ENCODE measurements around the gene CTCF. TPM values are rescaled to one million over a fixed set of nuclear protein-coding genes. Genes with fewer than 3 reads are reported as not detected.
A peak's percentile ranks its signal among the peaks of the same experiment; 100 is the strongest.

The CTCF gene
- total RNA-seq, 1 donor = 35.3 TPM

DNA sequence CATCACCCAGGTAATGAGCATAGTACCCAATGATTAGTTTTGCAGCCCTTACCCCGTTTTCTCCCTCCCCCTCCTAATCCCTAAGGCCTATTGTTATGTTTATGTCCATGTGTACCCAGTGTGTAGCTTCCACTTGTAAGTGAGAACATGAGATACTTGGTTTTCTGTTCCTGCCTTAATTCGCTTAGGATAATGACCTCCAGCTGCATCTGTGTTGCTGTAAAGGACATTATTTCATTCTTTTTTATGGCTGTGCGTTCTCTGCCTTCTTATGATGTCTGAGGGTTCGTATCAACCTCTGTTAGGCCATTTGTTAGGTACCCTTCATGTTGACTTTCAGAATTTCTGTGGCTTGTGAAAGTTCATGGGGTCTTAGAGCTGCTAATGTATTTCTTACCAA, 31.0 kb downstream of the CTCF start:
- no peak for DNase-seq (ENCODE audit: low read depth in 2 of 3, low spot score in 2 of 3)

DNA sequence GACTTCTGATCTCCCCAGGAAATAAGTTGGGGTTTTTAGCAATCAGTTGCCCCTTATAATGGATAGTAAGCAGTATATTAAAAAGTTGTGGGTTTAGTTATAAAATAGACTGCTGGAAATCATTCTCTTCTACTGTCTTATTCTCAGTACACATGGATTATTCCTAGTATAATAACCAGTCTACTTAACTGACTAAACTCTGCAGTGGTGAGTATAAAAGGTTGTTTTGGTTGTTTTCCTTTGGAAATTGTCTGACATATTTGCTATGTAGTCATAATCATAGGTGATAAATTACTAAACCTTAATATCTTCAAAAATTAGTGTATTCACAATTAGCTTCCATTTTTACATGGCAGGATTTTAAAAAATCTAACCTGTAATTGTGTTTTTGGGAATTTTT, 31.4 kb downstream of the CTCF start:
- DNase-seq (ENCODE audit: low read depth in 2 of 3, low spot score in 2 of 3) = no peak

DNA sequence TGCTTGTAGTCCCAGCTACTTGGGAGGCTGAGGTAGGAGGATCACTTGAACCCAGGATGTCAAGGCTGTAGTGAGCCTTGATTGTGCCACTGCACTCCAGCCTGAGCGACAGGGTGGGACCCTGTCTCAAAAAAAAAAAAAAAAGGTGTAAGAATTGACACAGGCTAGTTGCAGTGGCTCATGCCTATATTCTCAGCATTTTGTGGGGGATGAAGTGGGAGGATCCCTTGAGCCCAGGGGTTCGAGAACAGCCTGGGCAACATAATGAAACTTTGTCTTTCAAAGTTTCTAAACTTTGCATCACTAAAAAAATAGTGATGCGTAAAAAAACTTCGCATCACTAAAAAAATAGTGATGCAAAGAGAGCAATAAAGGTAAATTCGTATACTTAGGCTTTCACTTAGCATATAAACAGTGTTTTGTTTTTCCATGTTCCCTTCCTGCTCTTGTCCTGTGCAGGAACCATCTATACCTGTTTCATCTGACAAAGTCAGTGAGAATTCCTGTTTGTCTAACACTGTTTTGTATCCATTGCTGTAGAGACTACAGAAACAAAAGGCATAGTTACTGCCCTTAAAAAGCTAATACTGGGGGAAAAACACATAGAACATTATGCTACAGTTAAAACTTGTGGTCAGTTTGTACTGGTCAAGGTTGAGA, 32.1 kb downstream of the CTCF start:
- no peak for DNase-seq (ENCODE audit: low read depth in 2 of 3, low spot score in 2 of 3)

DNA sequence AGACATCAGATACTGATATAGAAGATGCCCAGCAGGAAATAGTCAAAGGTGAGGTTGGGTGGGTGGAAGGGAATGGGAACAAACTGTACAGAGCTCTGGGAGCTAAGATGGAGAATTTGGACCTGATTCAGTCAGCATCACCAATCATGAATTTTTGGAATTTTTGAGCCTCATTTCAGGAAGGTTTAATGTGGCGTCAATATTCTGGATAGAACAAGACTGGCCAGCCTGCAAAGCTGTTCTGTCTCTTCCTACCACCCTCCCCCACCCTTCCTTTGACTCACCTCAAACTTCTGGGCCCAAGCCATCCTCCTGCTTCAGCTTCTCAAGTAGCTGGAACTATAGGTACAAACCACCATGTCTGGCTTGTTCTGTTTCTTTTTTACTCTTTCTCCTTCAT, 32.6 kb downstream of the CTCF start:
- no peak for DNase-seq (ENCODE audit: low read depth in 2 of 3, low spot score in 2 of 3)

- no peak for DNase-seq (ENCODE audit: low read depth in 2 of 3, low spot score in 2 of 3)
These were observed 36.2 kb downstream of the CTCF start for GRCh38 chr16:67598527-67598926.

- DNase-seq (ENCODE audit: low read depth in 2 of 3, low spot score in 2 of 3) = no peak
These were observed 43.3 kb downstream of the CTCF start for GRCh38 chr16:67605641-67606040.

GRCh38 chr16:67606632-67607031, 44.3 kb downstream of the CTCF start:
- no peak for DNase-seq (ENCODE audit: low read depth in 2 of 3, low spot score in 2 of 3)

- no peak for DNase-seq (ENCODE audit: low read depth in 2 of 3, low spot score in 2 of 3)
These were observed 46.0 kb downstream of the CTCF start for GRCh38 chr16:67608364-67608763.

DNA sequence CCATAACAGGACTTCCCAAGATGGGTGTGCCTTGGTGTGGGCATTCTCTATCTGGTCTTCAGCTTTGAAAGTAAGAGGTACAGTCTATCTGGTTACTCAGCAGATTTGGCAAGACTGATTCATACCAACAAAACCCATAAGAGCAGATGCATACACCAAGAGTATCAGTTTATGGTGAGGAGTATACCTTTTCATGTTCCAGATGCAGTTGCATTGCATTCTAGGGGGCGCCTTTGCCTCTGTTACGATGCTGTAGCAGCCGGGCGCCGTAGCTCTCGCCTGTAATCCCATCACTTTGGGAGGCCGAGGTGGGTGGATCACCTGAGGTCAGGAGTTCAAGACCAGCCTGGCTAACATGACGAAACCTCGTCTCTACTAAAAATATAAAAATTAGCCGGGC, 51.5 kb downstream of the CTCF start:
- DNase-seq (ENCODE audit: low read depth in 2 of 3, low spot score in 2 of 3) = peak in 1 of 3 donors; percentile 9

DNA sequence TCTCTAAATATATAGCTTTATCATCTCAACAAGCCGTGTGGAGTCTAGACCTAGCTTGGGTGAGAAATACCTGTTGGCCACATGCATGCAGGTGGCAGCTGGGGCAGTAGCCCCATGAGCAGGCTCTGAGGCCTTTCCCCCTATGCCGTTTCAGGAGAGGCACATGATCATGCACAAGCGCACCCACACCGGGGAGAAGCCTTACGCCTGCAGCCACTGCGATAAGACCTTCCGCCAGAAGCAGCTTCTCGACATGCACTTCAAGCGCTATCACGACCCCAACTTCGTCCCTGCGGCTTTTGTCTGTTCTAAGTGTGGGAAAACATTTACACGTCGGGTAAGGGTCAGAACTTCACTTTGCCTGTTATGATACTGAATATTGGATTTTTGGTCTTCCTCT, 65.9 kb downstream of the CTCF start:
- DNase-seq (ENCODE audit: low read depth in 2 of 3, low spot score in 2 of 3) = no peak

- DNase-seq (ENCODE audit: low read depth in 2 of 3, low spot score in 2 of 3) = no peak
These were observed 70.3 kb downstream of the CTCF start for GRCh38 chr16:67632415-67633172.

DNA sequence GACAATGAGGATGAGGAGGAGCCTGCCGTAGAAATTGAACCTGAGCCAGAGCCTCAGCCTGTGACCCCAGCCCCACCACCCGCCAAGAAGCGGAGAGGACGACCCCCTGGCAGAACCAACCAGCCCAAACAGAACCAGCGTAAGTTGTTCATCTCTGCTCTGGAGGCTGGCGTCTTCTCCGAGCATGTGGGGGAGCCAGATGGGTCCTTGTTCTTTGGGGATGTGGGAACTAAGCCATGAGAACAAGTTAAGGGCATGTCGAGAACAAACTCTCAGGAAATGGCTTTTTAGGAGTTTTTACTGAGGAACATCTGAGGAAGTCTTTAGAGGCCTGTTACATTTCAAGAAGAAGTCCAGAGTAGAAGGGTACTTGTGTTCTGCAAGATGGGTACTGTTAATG, 74.4 kb downstream of the CTCF start:
- DNase-seq (ENCODE audit: low read depth in 2 of 3, low spot score in 2 of 3) = no peak

- DNase-seq (ENCODE audit: low read depth in 2 of 3, low spot score in 2 of 3) = no peak
These were observed 75.3 kb downstream of the CTCF start for GRCh38 chr16:67637625-67638024.

DNA sequence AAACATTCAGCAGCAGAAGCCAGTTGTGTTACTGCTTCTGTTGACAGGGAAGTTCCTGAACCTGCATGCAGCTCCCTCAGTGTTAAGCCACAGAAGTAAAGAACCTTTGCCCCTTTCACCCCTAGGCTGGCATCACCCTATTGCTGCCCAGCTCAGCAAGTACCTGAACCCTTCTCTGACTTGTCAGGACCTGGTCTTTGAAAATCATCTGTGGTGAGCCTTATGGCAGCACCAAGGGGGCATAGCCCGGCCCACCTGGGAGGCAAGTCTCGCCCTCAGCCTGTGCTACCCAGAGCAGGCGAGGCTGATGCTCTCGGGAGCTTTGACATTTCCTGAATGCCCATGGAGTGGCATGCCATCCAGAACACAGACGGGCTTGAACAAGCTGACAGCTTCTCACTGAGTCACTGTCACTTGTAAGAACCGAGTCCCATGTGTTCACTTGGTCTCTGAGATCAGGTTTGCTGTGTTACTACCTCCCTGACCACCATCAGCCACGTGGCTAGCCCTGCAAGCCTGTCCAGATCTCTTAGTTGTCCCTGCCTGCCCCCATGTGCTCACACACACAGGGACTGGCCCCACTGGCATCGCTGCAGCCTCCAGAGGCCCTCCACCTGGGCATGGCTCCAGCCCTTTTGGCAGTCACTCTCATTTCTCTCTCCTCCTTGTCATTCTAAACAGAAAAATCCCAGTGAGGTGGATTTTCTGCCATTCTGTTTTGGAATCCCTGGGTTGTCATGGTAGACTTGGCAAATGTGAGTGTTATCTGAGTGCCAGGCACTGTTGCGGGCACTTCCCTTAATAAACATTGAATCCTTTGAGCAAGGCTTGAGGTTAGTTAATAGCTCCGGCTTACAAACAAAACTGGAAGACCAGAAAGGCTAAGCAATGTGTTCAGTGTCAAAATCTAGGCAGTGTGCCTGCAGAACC, 79.7 kb downstream of the CTCF start:
- no peak for DNase-seq (ENCODE audit: low read depth in 2 of 3, low spot score in 2 of 3)

DNA sequence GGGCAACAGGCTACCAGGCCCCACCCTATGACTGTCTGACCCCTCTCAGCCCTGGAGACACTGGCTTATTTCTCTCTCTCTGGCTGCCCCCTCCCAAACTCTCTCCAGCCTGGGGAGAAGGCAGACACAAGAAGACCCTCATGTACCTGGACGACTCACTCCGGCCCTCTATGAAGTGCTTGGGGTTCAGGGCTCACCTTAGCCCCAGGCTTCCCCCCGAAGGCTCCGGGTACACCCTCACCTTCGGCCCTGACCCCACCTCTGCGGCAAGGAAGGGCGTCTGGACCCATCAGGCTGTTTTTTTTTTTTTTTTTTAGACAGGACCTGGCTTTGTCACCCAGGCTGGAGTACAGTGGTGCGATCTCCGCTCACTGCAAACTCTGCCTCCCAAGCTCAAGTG, 81.7 kb downstream of the CTCF start:
- DNase-seq (ENCODE audit: low read depth in 2 of 3, low spot score in 2 of 3) = no peak

DNA sequence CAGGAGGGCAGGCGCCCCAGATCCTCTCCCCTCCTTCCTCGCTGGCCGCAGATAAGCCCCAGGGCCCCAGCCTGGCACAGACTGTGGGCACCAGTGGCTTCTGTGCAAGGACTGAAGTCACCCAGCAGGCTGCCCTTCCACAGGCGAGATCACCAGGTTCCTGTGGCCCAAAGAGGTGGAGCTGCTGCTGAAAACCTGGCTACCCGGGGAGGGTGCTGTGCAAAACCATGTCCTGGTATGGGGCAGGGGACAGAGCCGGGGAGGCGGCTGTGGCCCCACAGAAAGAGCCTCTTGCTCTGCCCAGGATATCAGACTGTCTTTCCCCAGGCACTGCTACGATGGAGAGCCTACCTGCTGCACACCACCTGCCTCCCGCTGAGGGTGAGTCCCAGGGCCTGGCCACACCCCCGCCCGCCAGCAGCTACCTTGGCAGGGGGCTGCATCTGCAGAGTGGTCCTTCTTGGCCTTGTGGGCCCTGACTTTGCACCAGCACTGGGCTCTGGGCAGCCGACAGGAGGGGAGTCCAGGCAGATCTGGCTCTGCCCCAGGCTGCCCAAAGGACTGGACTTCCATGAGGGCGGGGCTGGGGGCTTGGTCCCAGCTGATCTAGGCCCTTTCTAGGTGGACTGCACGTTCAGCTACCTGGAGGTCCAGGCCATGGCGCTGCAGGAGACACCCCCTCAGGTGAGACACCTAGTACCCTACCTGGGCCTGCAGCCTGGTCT, 83.2 kb downstream of the CTCF start:
- DNase-seq (ENCODE audit: low read depth in 2 of 3, low spot score in 2 of 3) = peak in 1 of 3 donors; percentile 34

DNA sequence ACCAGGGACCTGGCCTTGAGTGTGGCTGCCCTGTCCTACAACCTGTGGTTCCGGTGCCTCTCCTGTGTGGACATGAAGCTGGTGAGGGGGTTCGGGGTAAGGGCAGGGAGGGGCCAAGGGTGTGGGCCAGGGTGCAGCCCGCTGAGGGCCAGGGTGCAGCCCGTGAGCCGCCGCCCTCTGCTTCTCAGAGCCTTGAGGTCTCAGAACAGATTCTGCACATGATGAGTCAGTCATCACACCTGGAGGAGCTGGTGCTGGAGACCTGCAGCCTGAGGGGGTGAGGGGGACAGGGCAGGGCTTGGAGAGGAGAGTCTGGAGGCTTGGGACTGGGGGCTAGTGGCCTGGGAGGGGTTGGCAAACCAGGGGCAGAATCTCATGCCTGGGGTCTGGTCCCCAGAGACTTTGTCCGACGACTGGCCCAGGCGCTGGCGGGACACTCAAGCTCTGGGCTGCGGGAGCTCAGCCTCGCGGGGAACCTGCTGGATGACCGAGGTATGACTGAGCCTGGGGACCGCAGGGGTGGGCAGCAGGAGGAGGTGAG, 84.9 kb downstream of the CTCF start:
- DNase-seq (ENCODE audit: low read depth in 2 of 3, low spot score in 2 of 3) = no peak

- no peak for DNase-seq (ENCODE audit: low read depth in 2 of 3, low spot score in 2 of 3)
These were observed 85.4 kb downstream of the CTCF start for GRCh38 chr16:67647681-67648080.

DNA sequence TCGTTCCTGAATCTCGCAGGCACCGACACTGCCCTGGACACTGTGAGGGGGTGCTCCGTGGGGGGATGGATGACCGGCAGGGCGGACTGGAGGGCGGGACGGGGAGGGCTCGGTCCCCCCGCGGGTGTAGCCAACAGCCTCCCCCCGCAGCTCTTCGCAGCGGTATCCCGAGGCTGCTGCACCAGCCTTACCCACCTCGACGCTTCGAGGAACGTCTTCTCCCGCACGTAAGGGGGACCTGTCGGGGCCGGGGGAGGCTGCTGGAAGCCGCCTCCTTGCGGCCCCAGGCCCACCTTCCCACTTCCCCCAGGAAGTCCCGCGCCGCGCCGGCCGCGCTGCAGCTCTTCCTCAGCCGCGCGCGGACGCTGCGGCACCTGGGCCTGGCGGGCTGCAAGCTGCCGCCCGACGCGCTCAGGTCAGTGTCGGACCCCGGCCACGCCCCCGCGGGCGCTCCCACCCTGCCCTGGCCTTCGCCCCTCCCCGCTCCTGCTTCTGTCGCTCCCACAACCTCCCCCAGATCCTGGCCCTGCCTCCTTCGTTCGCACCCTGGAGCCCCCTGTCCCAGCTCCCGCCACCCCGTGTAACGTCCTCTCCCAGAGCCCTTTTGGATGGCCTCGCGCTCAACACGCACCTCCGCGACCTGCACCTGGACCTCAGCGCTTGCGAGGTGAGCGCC, 85.9 kb downstream of the CTCF start:
- no peak for DNase-seq (ENCODE audit: low read depth in 2 of 3, low spot score in 2 of 3)
